Effector memory CD4-positive, alpha-beta T cell (primary cell): ENCODE results near the gene NAV3.

Experiments used
- DNase-seq, 3 donors: peaks; one replicate each; pipeline ENCODE4 v3.0.0-alpha.2; 2020
- H3K27ac ChIP-seq: 2 replicates; pipeline ENCODE4 v1.7.0; 2013; ENCODE audit warnings: mild to moderate bottlenecking, low read length, moderate library complexity; ENCODE audit not compliant: insufficient read depth, poor library complexity, severe bottlenecking
- H3K27me3 ChIP-seq: replicated peaks from 2 replicates; pipeline ENCODE4 v1.7.0; 2013; ENCODE audit warnings: mild to moderate bottlenecking, low read length; ENCODE audit not compliant: insufficient read depth, control insufficient read depth, poor library complexity, severe bottlenecking
- H3K36me3 ChIP-seq: 2 replicates; pipeline ENCODE4 v1.7.0; 2013; ENCODE audit warnings: mild to moderate bottlenecking, low read length, moderate library complexity; ENCODE audit not compliant: control insufficient read depth, insufficient read depth
- H3K4me1 ChIP-seq: 2 replicates; pipeline ENCODE4 v1.7.0; 2013; ENCODE audit warnings: low read length, mild to moderate bottlenecking; ENCODE audit not compliant: control insufficient read depth, insufficient read depth, poor library complexity, severe bottlenecking
- H3K4me3 ChIP-seq: 2 replicates; pipeline ENCODE4 v1.7.0; 2013; ENCODE audit warnings: low read length, low read depth, mild to moderate bottlenecking; ENCODE audit not compliant: insufficient read depth, poor library complexity, severe bottlenecking
- H3K9me3 ChIP-seq: 2 replicates; pipeline ENCODE4 v1.7.0; 2013; ENCODE audit warnings: mild to moderate bottlenecking, low read length, moderate library complexity; ENCODE audit not compliant: control insufficient read depth

The NAV3 gene

DNA sequence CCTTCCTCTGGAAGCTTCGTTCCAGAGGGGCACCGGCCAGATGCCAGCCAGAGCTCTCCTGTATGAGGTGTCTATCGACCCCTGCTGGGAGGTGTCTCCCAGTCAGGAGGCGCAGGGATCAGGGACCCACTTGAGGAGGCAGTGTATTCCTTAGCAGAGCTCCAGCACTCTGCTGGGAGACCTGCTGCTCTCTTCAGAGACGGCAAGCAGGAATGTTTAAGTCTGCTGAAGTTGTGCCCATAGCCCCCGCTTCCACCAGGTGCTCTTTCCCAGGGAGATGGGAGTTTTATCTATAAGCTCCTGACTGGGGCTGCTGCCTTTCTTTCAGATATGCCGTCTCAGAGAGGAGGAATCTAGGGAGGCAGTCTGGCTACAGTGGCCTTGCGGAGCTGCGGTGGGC, 22.2 kb upstream of the NAV3 start:
- H3K9me3 ChIP-seq = no peaks in the 10 kb centered on the region
- H3K27me3 ChIP-seq = no peaks in the 10 kb centered on the region
- H3K4me1 ChIP-seq = no peaks in the 10 kb centered on the region
- H3K27ac ChIP-seq = no peak overlapping the region
- H3K4me3 ChIP-seq = no peak overlapping the region
- H3K36me3 ChIP-seq = no peaks in the 10 kb centered on the region
- no peak for DNase-seq

DNA sequence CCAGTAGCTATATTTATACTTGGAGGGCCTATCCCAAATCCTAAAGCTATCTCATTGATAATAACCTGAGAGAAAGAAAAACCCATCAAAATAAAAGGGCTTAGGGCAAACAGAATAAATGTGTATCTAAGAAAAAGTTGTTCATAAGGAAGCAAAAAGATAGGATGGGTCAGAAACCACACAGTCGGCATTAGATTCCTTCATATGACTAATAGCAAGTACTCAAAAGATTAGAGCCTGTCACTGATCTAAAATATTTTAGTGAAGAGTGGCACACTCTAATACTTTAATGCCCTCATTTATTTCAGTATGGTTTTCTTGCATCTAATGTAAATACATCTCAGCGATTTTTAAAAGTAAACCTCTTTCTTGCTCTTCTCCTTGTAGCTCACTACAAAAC, 17.1 kb upstream of the NAV3 start:
- H3K27ac ChIP-seq = no peak overlapping the region
- H3K27me3 ChIP-seq = no peaks in the 10 kb centered on the region
- no peaks in the 10 kb centered on the region for H3K4me1 ChIP-seq
- H3K4me3 ChIP-seq = no peak overlapping the region
- no peaks in the 10 kb centered on the region for H3K9me3 ChIP-seq
- no peak for DNase-seq
- H3K36me3 ChIP-seq = no peaks in the 10 kb centered on the region

DNA sequence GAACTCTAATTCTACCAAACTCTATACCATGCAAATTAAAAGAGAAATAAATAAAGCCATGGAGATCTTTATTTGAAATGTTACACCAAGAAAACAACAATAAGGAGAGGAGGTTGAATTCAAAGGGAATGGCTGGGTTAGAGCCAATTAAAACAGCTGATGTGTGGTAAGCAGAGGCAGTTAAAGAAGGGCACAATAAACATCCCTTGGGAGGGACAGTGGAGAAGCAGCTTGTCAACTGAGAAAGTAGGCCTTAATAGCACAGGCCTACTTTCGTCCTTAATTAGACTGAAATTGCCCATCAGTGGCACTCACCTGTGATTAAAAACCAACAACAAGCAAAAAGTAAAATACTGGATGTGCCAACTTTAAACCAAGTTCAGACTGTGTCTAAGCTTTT, 16.3 kb upstream of the NAV3 start:
- H3K36me3 ChIP-seq = no peaks in the 10 kb centered on the region
- DNase-seq = no peak
- no peaks in the 10 kb centered on the region for H3K4me1 ChIP-seq
- no peak overlapping the region for H3K27ac ChIP-seq
- no peak overlapping the region for H3K4me3 ChIP-seq
- no peaks in the 10 kb centered on the region for H3K27me3 ChIP-seq
- no peaks in the 10 kb centered on the region for H3K9me3 ChIP-seq

DNA sequence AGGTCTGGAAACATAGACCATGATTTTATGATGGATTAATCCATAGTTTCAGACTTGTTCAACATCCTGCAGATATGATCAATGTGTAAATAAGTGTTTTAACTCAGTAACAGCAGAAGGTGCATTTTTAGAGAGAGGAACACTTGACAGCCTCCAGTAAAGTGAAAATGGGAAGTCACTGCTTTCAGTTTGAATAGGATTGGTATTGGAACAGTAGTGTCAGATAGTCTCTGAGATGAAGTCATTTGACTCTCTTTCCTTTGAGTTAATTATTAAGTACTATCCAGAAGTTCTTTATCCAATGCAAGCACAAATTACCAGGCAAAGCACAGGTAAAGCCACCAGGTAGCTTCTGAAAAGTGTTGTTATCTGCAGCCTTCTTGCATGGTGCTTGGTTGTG, 14.5 kb upstream of the NAV3 start:
- no peaks in the 10 kb centered on the region for H3K36me3 ChIP-seq

DNA sequence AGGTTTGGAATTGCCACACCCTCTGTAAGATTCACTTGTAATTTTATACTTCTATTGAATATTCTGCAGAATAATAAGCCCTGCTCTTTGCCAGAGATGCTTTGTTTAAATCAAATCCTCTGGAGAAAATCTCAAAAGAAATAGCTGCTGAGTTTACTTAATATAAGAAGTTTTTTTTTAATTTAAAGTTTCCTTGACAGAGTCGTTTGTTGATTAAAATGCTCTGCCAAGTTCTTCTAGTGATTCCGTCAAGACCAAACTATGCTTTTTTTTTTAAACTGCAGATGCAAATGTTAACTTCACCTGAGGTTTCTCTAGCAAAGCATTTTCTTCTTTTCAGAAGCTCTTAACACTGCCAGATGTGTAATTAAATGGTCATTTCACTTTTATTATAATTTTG, 13.4 kb upstream of the NAV3 start:
- Histone ChIP-seq H3K4me3 (no peak overlapping the region), H3K27ac (no peak overlapping the region), H3K4me1 (no peaks in the 10 kb centered on the region), H3K9me3 (no peaks in the 10 kb centered on the region), H3K36me3 (no peaks in the 10 kb centered on the region), H3K27me3 (no peaks in the 10 kb centered on the region)
- DNase-seq = no peak

More for the DNA sequence above, 14.5 kb upstream of the NAV3 start:
- H3K27ac ChIP-seq = no peak overlapping the region
- no peak overlapping the region for H3K4me3 ChIP-seq
- no peak for DNase-seq
- H3K9me3 ChIP-seq = no peaks in the 10 kb centered on the region
- H3K4me1 ChIP-seq = no peaks in the 10 kb centered on the region
- no peaks in the 10 kb centered on the region for H3K27me3 ChIP-seq

DNA sequence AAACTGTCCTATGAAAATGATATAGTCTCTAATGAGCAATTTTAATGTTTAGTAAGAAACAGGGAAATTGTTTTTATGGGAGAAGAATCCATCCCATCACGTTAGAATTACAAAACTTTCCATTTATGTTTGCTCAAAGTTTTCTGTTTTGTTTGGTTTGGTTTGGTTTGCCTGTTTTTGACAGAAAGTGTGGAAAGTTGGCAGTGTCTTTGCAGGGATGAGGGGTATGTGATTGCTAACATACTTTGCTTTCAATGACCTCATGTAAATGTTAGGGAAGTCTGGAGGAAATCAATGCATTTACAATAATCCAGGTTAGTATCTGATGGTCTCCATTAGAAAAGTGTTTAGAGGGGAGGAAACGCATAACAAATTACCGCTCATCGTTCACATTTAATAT, 12.3 kb upstream of the NAV3 start:
- H3K4me3 ChIP-seq = no peak overlapping the region
- no peak for DNase-seq
- no peaks in the 10 kb centered on the region for H3K36me3 ChIP-seq
- H3K9me3 ChIP-seq = no peaks in the 10 kb centered on the region
- H3K27ac ChIP-seq = no peak overlapping the region
- no peaks in the 10 kb centered on the region for H3K27me3 ChIP-seq
- H3K4me1 ChIP-seq = no peaks in the 10 kb centered on the region

DNA sequence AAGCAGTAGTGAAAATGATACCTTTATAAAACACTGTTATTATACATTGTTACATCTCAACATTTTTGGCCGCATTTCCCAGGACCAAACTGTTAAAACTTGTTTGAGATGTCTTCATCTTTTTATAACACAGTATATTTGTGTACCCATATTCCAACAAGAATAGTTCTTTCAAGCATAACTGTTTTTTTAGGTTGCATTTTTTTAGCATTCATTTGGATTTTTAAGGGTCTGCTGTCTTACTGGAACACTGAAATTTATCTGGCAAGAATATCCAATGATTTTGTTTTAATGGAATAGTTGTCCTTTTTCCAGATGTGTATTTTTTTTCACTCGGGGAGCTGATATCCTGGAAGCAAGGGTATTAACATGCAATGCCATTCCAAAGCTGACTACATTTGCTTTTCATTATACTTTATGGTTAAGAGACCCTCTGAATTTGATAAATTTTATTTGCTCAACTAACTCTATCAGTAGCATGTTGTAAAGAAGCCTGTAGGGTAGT, 8.9 kb upstream of the NAV3 start:
- no peaks in the 10 kb centered on the region for H3K36me3 ChIP-seq
- DNase-seq = no peak
- H3K9me3 ChIP-seq = no peaks in the 10 kb centered on the region
- no peak overlapping the region for H3K27ac ChIP-seq
- H3K27me3 ChIP-seq = no peaks in the 10 kb centered on the region
- no peaks in the 10 kb centered on the region for H3K4me1 ChIP-seq
- H3K4me3 ChIP-seq = no peak overlapping the region

DNA sequence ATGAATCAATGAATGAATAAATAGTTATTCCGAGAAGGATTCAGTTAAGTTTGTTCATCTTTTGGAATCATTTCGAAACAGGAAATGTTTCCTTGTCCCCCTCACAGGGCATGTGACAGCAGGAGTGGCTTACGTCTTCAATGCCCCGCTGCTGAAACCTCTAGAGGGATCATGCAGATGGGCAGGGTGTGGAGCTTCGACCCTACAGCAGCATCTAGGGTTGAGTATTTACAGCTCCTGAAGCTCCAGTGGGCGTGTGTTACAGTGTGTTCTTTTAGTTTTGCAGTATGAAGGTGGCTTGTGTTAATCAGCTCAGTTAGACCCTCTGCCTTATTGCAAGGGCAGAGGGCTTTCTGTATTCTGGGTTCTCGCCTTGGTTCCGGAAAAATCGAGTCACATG, 2.6 kb downstream of the NAV3 start:
- Histone ChIP-seq H3K4me3 (no peak overlapping the region), H3K27ac (no peak overlapping the region), H3K27me3 (no peaks in the 10 kb centered on the region), H3K9me3 (no peaks in the 10 kb centered on the region), H3K36me3 (no peaks in the 10 kb centered on the region), H3K4me1 (no peaks in the 10 kb centered on the region)
- no peak for DNase-seq

DNA sequence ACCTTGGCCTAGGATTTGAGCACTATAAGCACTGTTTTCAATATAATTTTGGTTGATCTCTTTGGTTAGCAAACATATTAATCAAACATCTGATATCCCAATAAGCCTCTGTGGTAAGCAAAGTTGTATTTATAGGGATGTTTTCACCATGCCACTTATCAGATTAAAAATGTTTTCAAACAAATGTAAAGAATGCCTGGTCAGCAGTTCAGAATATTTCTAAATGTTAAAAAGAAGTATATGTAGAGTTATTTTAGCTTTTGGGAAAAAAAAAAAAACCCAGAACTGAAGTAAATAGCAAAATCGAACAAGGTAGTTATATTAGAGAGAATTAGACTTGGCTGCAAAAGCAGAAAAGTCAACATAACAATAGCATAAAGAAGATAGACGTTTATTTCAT, 3.9 kb downstream of the NAV3 start:
- no peaks in the 10 kb centered on the region for H3K36me3 ChIP-seq
- no peak overlapping the region for H3K4me3 ChIP-seq
- no peaks in the 10 kb centered on the region for H3K9me3 ChIP-seq
- no peak for DNase-seq
- no peaks in the 10 kb centered on the region for H3K27me3 ChIP-seq
- no peak overlapping the region for H3K27ac ChIP-seq
- H3K4me1 ChIP-seq = no peaks in the 10 kb centered on the region

DNA sequence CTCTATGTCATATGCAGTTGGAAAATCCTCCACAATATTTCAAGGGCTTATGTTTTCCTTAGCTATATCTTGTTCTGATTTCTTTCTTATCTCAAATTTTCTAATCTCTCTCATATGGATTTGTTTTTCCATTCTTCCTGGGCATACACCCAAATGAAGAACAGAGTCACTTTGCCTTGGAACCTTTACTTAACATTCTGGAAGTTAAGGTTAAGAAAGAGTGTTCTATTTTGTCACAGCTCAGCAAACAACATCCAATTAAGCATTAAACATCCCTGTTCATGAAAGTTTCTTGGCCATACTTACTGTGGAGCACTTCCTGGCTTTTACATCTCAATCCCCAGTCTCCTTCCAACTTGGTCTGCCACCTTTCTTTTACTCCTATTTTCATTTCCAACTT, 5.3 kb downstream of the NAV3 start:
- no peaks in the 10 kb centered on the region for H3K4me1 ChIP-seq
- no peak for DNase-seq
- H3K4me3 ChIP-seq = no peak overlapping the region
- no peak overlapping the region for H3K27ac ChIP-seq
- no peaks in the 10 kb centered on the region for H3K27me3 ChIP-seq
- H3K9me3 ChIP-seq = no peaks in the 10 kb centered on the region
- H3K36me3 ChIP-seq = no peaks in the 10 kb centered on the region

DNA sequence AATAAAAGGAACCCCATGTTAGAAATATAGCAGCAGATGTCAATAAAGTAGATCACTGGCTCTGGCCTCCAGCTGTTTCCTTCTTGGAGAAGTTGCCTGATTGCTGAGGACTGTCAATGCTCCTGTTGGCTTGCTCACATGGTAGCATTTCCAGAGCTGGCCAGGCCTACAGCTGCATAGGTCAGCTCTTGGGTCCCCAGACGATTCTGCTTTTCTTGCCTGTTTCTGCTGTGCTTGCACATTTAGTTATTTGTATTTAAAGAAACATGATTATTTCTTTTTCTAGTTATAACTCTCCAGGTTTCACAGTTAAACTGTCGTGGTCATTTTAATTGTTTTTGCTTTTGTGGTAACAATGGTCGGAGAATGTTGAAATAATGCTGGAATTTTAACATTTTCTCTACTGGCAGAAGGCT, 7.2 kb downstream of the NAV3 start:
- no peaks in the 10 kb centered on the region for H3K36me3 ChIP-seq
- H3K9me3 ChIP-seq = no peaks in the 10 kb centered on the region
- H3K4me3 ChIP-seq = no peak overlapping the region
- H3K27me3 ChIP-seq = no peaks in the 10 kb centered on the region
- no peak for DNase-seq
- H3K27ac ChIP-seq = no peak overlapping the region
- no peaks in the 10 kb centered on the region for H3K4me1 ChIP-seq
